ENCODE data around the gene BRD3OS.

Gene BRD3OS

GRCh38 chr9:134046894-134047681 is 21.8 kb downstream of the BRD3OS start:
- no peak overlapping the region for H3K27ac ChIP-seq
- TF ChIP-seq ZFX (IDR thresholded peaks at IDR 0.05; ENCODE audit: borderline replicate concordance) (no peak), CTCF (IDR thresholded peaks at IDR 0.05) (no peak)

GRCh38 chr9:134047868-134048581 is 22.7 kb downstream of the BRD3OS start:
- TF ChIP-seq ZFX (IDR thresholded peaks at IDR 0.05; ENCODE audit: borderline replicate concordance) = no peak
- TF ChIP-seq CTCF (IDR thresholded peaks at IDR 0.05) = no peak
- no peak overlapping the region for H3K27ac ChIP-seq

- TF ChIP-seq CTCF (IDR thresholded peaks at IDR 0.05) = no peak
- TF ChIP-seq ZFX (IDR thresholded peaks at IDR 0.05; ENCODE audit: borderline replicate concordance) = no peak
- H3K27ac ChIP-seq = no peak overlapping the region
These were observed 23.3 kb downstream of the BRD3OS start for GRCh38 chr9:134048582-134048968.

GRCh38 chr9:134049236-134049635 is 24.0 kb downstream of the BRD3OS start:
- TF ChIP-seq CTCF (IDR thresholded peaks at IDR 0.05) (no peak), ZFX (IDR thresholded peaks at IDR 0.05; ENCODE audit: borderline replicate concordance) (no peak)
- H3K27ac ChIP-seq = no peak overlapping the region

- no peak for TF ChIP-seq CTCF (IDR thresholded peaks at IDR 0.05)
- no peak for TF ChIP-seq ZFX (IDR thresholded peaks at IDR 0.05; ENCODE audit: borderline replicate concordance)
- no peak overlapping the region for H3K27ac ChIP-seq
These were observed 24.7 kb downstream of the BRD3OS start for GRCh38 chr9:134049772-134050588.

- no peak overlapping the region for H3K27ac ChIP-seq
- TF ChIP-seq ZFX (IDR thresholded peaks at IDR 0.05; ENCODE audit: borderline replicate concordance) (no peak), CTCF (IDR thresholded peaks at IDR 0.05) (no peak)
These were observed 25.4 kb downstream of the BRD3OS start for GRCh38 chr9:134050726-134051125.

All from 22Rv1 (cell line).